B cell (primary cell): ENCODE data around the gene RUNDC3A. TPM values are rescaled to one million over a fixed set of nuclear protein-coding genes. Genes with fewer than 3 reads are reported as not detected.
"Not testable (repeated sequence)": the region's sequence is repeated elsewhere in the genome, so short reads cannot be mapped to it uniquely, and the experiment has no call there.

Experiments
- ATAC-seq: fragments of 200-7000 bp; cut with Tn5 transposase; one replicate; pipeline ENCODE4 v1.10.0; 2021; ENCODE audit warnings: low read depth, mild to moderate bottlenecking, moderate number of reproducible peaks, moderate library complexity
- CTCF ChIA-PET: fragments of 350-600 bp; sonication (Branson Sonifier 250); formaldehyde crosslinking; loops from one replicate; lab custom pipeline; 2021; ENCODE audit warnings: antibody characterized with exemption, inconsistent platforms; lab: Charles Lee
- POLR2A ChIA-PET: fragments of 350-600 bp; sonication (Branson Sonifier 250); formaldehyde crosslinking; loops from one replicate; lab custom pipeline; 2021; ENCODE audit warnings: antibody characterized with exemption; lab: Charles Lee
- DNase-seq: peaks from one replicate; pipeline ENCODE4 v3.0.0; 2013
- H2AFZ ChIP-seq: 2 replicates; pipeline ENCODE4 v1.6.1; 2012; ENCODE audit warnings: mild to moderate bottlenecking, low read depth, low read length; ENCODE audit not compliant: insufficient read depth, poor library complexity, severe bottlenecking
- H3K27ac ChIP-seq, 2 donors: 1 replicate in 1 of 2; 2 replicates in 1 of 2; pipeline ENCODE4 v1.5.1; 2012 to 2013; ENCODE audit warnings: low read length in 2 of 2, mild to moderate bottlenecking in 2 of 2, moderate library complexity in 1 of 2
- H3K27me3 ChIP-seq, 4 experiments: fragments of 200-600 bp in 1 of 4; sonication (generic) in 1 of 4; replicated peaks in 1 of 4; 1 replicate in 2 of 4; 2 replicates in 2 of 4; pipeline versions ENCODE4 v1.6.1 to v1.7.0; 2013 to 2016; ENCODE audit warnings: low read length in 3 of 4, mild to moderate bottlenecking in 2 of 4, mixed read lengths in 1 of 4, moderate library complexity in 1 of 4; ENCODE audit not compliant: insufficient read depth in 4 of 4, control insufficient read depth in 3 of 4; ENCODE audit errors: control extremely low read depth in 1 of 4
- H3K36me3 ChIP-seq, 2 experiments: replicated peaks in 1 of 2; 1 replicate in 1 of 2; 2 replicates in 1 of 2; pipeline versions ENCODE4 v1.6.1 to v1.7.1; 2013; ENCODE audit warnings: low read length in 1 of 2; ENCODE audit not compliant: insufficient read depth in 2 of 2, control insufficient read depth in 1 of 2; ENCODE audit errors: control extremely low read depth in 1 of 2, extremely low read depth in 1 of 2
- H3K4me1 ChIP-seq, 2 donors: fragments of 200-600 bp in 1 of 2; sonication (generic) in 1 of 2; 1 replicate in 1 of 2; 2 replicates in 1 of 2; pipeline versions ENCODE4 v1.5.1 to v1.6.1; 2013 to 2017; ENCODE audit warnings: low read length in 2 of 2; ENCODE audit not compliant: control insufficient read depth in 2 of 2, insufficient read depth in 2 of 2
- H3K4me2 ChIP-seq: replicated peaks from 2 replicates; pipeline ENCODE3; 2012; ENCODE audit warnings: mild to moderate bottlenecking, low read depth, low read length; ENCODE audit not compliant: poor library complexity, severe bottlenecking
- H3K4me3 ChIP-seq, 5 experiments: fragments of 200-600 bp in 1 of 5; sonication (generic) in 1 of 5; 1 replicate in 3 of 5; 2 replicates in 2 of 5; pipeline versions ENCODE4 v1.5.1 to v1.7.0; 2011 to 2016; ENCODE audit warnings: low read length in 4 of 5, mild to moderate bottlenecking in 4 of 5, low read depth in 2 of 5, control low read depth in 1 of 5, moderate library complexity in 1 of 5; ENCODE audit not compliant: insufficient read depth in 1 of 5; ENCODE audit errors: control extremely low read depth in 1 of 5, extremely low read depth in 1 of 5
- H3K79me2 ChIP-seq: fragments of 200-600 bp; sonication (generic); one replicate; pipeline ENCODE4 v1.6.0; 2016; ENCODE audit warnings: low read length; ENCODE audit not compliant: control insufficient read depth, insufficient read depth
- H3K9ac ChIP-seq: fragments of 200-600 bp; sonication (generic); 2 replicates; pipeline ENCODE4 v1.6.1; 2017; ENCODE audit warnings: mild to moderate bottlenecking, low read length, moderate library complexity
- H3K9me3 ChIP-seq, 3 donors: one replicate each; pipeline versions ENCODE4 v1.6.1 to v1.7.1; 2013; ENCODE audit warnings: low read length in 2 of 3; ENCODE audit not compliant: control insufficient read depth in 2 of 3, insufficient read depth in 1 of 3; ENCODE audit errors: control extremely low read depth in 1 of 3
- H4K20me1 ChIP-seq: 2 replicates; pipeline ENCODE4 v1.6.0; 2012; ENCODE audit warnings: mild to moderate bottlenecking, low read length; ENCODE audit not compliant: insufficient read depth, control insufficient read depth, poor library complexity, severe bottlenecking
- H3K27ac Mint-ChIP-seq: one replicate; pipeline ENCODE4 v1.8.0; 2021; ENCODE audit warnings: mixed read lengths
- H3K27me3 Mint-ChIP-seq: one replicate; pipeline ENCODE4 v1.8.0; 2021; ENCODE audit warnings: mixed read lengths
- H3K4me1 Mint-ChIP-seq: one replicate; pipeline ENCODE4 v1.8.0; 2021; ENCODE audit warnings: mixed read lengths
- H3K4me3 Mint-ChIP-seq: one replicate; pipeline ENCODE4 v1.8.0; 2021; ENCODE audit warnings: mixed read lengths
- H3K9me3 Mint-ChIP-seq: one replicate; pipeline ENCODE4 v1.8.0; 2022; ENCODE audit warnings: mixed read lengths; ENCODE audit not compliant: insufficient read depth
- EZH2 ChIP-seq: IDR thresholded peaks from 2 replicates; pipeline ENCODE4 v1.6.1; 2012; ENCODE audit warnings: borderline replicate concordance, low read depth, mild to moderate bottlenecking, moderate library complexity, low read length; ENCODE audit not compliant: insufficient read depth, poor library complexity, severe bottlenecking
- WGBS: methylation state at CpG from one replicate; pipeline ENCODE4 v1.1.5; 2013; ENCODE audit warnings: missing lambda C conversion rate; ENCODE audit not compliant: insufficient coverage; 5-methylcytosine and 5-hydroxymethylcytosine counted together
- intact Hi-C: fragments of 100-400 bp; cut with micrococcal nuclease; formaldehyde crosslinking; loops from one replicate; pipeline ENCODE4 v1.10.0; 2022
- polyA plus RNA-seq: library from polyadenylated mRNA; depleted of rRNA; stranded (reverse); fragments of >200 nt; gene quantifications from 2 replicates; pipeline ENCODE4 v1.2.3, GENCODE V29; 2012
- total RNA-seq, 2 donors: library from RNA; stranded (reverse); fragments of 120-200 nt in 1 of 2; gene quantifications; 1 replicate in 1 of 2; 2 replicates in 1 of 2; pipeline versions ENCODE4 v1.2.3 to v1.2.4, GENCODE V29; 2013 to 2022
- TF ChIP-seq, protein P1 (sequence below): fragments of 200-600 bp; IDR thresholded peaks from one replicate; pipeline ENCODE4 v1.8.0; 2022; ENCODE audit warnings: antibody characterized with exemption, mild to moderate bottlenecking

The RUNDC3A gene
- total and polyA plus RNA-seq, 2 donors (not counting 1 experiment from before 2014, with no cell fraction given) = 0.19 TPM; not detected in 1

DNA sequence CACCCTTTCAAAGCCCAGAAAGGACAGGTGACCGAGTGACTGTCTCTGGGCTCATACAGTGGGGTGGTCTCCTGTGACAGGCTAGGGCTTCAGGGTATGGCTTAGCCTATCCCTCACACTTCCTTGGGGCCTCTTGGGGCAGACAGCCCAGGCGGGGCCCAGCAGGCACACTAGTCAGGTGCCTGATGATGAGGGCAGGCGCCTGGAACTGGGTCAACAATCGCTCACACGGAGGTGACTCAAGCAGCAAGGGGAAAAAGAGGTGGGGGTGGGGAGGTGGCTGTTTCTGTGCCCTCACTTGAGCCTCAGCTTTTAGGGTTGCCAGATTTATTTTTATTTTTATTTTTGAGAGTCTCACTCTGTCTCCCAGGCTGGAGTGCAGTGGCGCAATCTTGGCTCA is 30.3 kb downstream of the RUNDC3A start:
- ATAC-seq (peak; percentile 57), DNase-seq (no peak)
- ChIA-PET POLR2A (no interaction called here), CTCF (interaction anchor here (1.0 to 1.5 kb wide), 4 partner anchors 9 to 16 kb away, joined by 4 to 5 read pairs (median 5); no protein-coding TSS in a partner anchor)
- 45% methylated on average over 6 of the region's 6 CpGs for WGBS
- Histone ChIP-seq H3K4me3 (no peak overlapping the region), H4K20me1 (no peaks in the 10 kb centered on the region), H3K27ac (no peak overlapping the region), H3K79me2 (no peaks in the 10 kb centered on the region), H3K9ac (no peak overlapping the region), H3K9me3 (no peaks in the 10 kb centered on the region), H2AFZ (no peak overlapping the region), H3K4me2 (no peak overlapping the region), H3K4me1 (peaks cover 4 to 18% of the 10 kb centered on the region in 2 donors), H3K27me3 (no peaks in the 10 kb centered on the region), H3K36me3 (no peaks in the 10 kb centered on the region)
- Mint-ChIP-seq H3K4me1 (peaks cover 12% of the 10 kb centered on the region), H3K27ac (peak overlapping the region; percentile 75), H3K9me3 (no peaks in the 10 kb centered on the region), H3K4me3 (no peak overlapping the region), H3K27me3 (no peaks in the 10 kb centered on the region)
- intact Hi-C loops = no loop called here
- no peak for TF ChIP-seq EZH2
- TF ChIP-seq, protein P1, sequence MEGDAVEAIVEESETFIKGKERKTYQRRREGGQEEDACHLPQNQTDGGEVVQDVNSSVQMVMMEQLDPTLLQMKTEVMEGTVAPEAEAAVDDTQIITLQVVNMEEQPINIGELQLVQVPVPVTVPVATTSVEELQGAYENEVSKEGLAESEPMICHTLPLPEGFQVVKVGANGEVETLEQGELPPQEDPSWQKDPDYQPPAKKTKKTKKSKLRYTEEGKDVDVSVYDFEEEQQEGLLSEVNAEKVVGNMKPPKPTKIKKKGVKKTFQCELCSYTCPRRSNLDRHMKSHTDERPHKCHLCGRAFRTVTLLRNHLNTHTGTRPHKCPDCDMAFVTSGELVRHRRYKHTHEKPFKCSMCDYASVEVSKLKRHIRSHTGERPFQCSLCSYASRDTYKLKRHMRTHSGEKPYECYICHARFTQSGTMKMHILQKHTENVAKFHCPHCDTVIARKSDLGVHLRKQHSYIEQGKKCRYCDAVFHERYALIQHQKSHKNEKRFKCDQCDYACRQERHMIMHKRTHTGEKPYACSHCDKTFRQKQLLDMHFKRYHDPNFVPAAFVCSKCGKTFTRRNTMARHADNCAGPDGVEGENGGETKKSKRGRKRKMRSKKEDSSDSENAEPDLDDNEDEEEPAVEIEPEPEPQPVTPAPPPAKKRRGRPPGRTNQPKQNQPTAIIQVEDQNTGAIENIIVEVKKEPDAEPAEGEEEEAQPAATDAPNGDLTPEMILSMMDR = no peak

DNA sequence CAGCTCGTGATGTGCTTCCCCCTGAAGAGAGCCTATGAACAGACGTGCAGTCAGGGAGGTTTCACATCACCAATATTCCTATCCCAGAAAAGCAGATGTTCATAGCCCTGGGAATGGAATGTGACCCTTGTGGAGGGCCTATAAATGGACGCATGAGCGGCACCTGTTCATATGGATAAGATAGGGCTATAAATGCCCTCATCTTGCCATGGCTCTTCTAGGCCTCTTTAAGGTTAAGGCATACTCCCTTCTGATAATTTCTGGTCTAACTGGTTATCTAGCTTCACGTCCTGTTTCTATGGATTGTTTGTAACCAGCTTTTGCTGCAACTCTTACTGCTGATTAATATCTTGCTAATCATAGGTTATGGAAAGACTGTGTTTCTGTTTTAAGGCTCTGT is 32.2 kb downstream of the RUNDC3A start:
- H3K4me2 ChIP-seq, H3K9me3 ChIP-seq, H3K36me3 ChIP-seq, DNase-seq, ATAC-seq, H3K27ac ChIP-seq, H3K4me3 ChIP-seq, H3K79me2 ChIP-seq, H3K9ac ChIP-seq, intact Hi-C loops, H3K27ac Mint-ChIP-seq, H3K9me3 Mint-ChIP-seq, H2AFZ ChIP-seq, H3K4me3 Mint-ChIP-seq, H4K20me1 ChIP-seq, H3K27me3 Mint-ChIP-seq, H3K27me3 ChIP-seq: not testable (repeated sequence)
- POLR2A ChIA-PET = interaction anchor here (0.7 kb wide), 1 partner anchor 225 kb away, joined by 4 read pairs; no protein-coding TSS in a partner anchor
- CTCF ChIA-PET = interaction anchor here (0.7 to 3.6 kb wide), 2 partner anchors 10 to 180 kb away, joined by 4 to 18 read pairs; no protein-coding TSS in a partner anchor
- WGBS = 100% methylated on average over 3 of the region's 5 CpGs
- peaks cover 18% of the 10 kb centered on the region for H3K4me1 Mint-ChIP-seq
- peaks cover 3 to 13% of the 10 kb centered on the region in 2 donors for H3K4me1 ChIP-seq
